Measurements from ENCODE around the gene NUTM2G.
"Not testable (repeated sequence)": the region's sequence is repeated elsewhere in the genome, so short reads cannot be mapped to it uniquely, and the experiment has no call there.

Gene NUTM2G

DNA sequence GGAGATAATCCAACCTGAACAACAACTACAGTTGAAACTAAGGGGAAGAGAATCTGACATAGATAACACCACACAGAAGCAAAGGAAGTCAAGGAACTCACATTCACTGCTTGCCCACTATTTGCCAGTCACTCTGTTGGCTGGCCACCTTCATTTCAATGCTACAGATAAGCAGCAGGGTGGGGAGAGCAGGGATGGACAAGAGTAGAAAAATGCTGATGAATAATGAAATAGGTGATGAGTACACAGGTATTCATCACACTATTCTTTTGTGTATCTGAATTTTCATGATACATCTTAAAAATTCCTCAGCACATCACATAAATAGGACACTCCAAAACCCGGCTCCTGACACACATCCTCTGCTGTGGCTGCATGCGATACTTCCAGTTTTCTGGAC, 21.9 kb downstream of the NUTM2G start:
- DNase-seq, result not testable (repeated sequence)

DNA sequence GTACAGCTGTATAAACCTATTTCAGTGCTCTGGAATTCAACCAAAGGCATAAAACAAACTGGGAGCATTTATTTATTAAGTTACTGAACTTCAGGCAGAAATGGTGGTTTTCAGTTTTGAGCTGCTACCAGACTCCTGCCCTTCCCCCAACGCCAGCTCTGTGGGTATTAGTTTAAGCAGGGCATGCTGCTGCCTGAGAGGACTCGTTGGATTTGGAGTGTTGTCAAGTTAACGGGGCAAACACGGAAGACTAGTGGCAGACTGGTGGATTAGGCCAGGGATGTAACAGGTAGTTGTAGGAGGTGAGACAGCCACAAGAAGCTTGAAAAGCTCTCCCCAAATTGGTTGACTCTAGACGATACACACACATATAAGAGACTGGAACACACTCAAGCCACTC, 38.9 kb downstream of the NUTM2G start:
- DNase-seq, result not testable (repeated sequence)

DNA sequence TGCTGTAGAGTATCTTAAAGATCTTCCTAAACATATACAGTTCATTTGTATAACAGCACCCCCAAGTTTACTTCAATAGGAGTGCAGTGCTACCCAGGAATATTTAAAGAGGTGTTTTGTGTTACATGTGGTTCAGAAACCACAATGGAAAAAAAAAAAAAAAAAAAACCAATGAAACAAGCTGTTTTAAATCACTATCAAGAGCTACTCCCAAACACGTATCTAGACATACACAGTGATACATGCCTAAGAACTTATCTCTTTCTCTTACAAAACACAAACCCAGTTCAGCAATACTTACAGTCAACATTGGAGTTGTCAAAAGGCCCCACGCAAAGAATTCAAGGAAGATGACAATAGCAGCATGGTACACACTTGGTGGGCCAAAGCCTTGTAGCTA, 43.9 kb downstream of the NUTM2G start:
- not testable (repeated sequence) for DNase-seq

DNA sequence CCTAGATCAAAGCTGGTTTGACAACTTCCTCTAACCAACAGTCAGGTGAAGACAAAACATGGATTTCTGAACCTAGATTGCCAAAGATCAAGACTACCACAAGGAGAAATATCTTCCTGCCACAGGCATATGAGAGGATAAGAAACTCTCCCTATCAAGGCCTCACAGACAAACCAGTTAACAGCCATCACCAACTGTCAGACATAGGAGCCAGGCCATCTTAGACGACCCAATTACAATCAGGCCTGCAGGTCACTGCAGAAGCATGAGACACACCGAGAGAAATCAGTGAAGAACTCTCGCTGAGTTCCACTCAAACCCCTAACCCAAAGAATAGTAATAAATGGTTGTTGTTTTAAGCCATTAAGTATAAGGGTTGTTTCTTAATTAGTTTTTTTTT, 45.4 kb downstream of the NUTM2G start:
- DNase-seq, result not testable (repeated sequence)

DNA sequence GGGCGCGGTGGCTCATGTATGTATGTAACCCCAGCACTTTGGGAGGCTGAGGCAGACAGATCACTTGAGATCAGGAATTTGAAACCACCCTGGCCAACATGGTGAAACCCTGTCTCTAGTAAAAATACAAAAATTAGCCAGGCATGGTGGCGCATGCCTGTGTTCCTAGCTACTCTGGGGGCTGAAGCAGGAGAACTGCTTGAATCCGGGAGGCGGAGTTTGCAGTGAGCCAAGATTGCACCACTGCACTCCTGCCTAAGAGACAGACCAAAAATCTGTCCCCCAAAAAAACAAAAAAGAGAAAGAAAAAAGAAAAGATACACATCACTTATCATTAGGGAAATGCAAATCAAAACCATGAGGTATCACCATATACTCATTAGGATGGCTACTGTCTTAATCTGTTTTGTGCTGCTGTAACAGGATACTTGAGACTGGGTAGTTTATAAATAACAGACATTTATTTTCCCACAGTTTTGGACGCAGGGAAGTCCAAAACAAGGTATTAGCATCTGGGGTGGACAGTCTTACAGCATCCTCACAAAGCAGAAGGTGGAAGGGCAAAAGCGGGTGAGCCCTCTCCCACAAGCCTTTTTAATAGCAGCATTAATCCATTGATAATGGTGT, 55.0 kb downstream of the NUTM2G start:
- not testable (repeated sequence) for DNase-seq

DNA sequence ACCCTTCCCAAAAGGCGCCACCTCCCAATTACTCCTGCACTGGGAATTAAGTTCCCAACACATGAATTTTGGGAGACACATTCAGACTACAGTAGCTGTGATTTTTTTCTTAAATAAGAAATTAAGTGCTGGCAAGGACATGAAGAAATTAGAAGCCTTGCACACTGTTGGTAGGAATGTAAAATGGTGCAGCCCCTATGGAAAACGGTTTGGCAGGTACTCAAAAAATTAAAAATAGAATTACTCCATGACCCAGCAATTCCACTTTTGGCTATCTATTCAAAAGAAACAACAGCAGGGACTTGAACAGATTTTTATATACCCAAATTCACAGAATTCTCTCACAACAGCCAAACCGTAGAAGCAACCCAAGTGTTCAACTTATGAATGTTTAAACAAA, 55.5 kb downstream of the NUTM2G start:
- DNase-seq, result not testable (repeated sequence)

DNA sequence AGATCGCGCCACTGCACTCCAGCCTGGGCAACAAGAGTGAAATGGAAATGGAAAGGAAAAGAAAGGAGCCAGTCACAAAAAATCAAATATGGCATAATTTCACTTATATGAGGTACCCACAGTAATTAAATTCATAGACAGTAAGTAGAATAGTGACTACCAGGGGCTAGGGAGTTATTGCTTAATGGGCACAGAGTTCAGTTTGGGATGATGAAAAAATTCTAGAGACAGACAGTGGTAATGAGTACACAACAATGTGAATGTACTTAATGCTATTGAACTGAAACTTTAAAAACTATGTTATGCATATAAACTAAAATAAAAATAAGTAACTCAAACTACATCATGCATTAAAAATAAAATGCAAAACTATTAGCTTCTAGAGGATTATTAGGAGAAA, 56.2 kb downstream of the NUTM2G start:
- DNase-seq, result not testable (repeated sequence)

All from GOT3 (cell line).